Aorta (tissue), 5 donors: Measurements from ENCODE around the gene GPR132. TPM values are rescaled to one million over a fixed set of nuclear protein-coding genes. Genes with fewer than 3 reads are reported as not detected.

Experiments
- ATAC-seq: fragments of 200-7000 bp; cut with Tn5 transposase; one replicate; pipeline ENCODE4 v1.9.1; 2022; ENCODE audit warnings: moderate library complexity; ENCODE audit not compliant: low FRiP score
- DNase-seq, 2 donors: peaks; one replicate each; pipeline ENCODE4 v3.0.0-alpha.2; 2020
- H3K27ac ChIP-seq, 2 donors: one replicate each; pipeline ENCODE4 v1.5.1; 2013; ENCODE audit warnings: low read length in 2 of 2, mild to moderate bottlenecking in 2 of 2, moderate library complexity in 2 of 2, control low read depth in 1 of 2, inconsistent platforms in 1 of 2, low read depth in 1 of 2
- H3K27me3 ChIP-seq, 2 donors: one replicate each; pipeline ENCODE4 v1.6.1; 2013; ENCODE audit warnings: control low read depth in 1 of 2, low read length in 1 of 2, mild to moderate bottlenecking in 1 of 2, moderate library complexity in 1 of 2; ENCODE audit not compliant: insufficient read depth in 2 of 2, control insufficient read depth in 1 of 2
- H3K36me3 ChIP-seq, 2 donors: one replicate each; pipeline ENCODE4 v1.6.1; 2013; ENCODE audit warnings: control low read depth in 1 of 2, low read length in 1 of 2, mild to moderate bottlenecking in 1 of 2; ENCODE audit not compliant: insufficient read depth in 2 of 2, control insufficient read depth in 1 of 2
- H3K4me1 ChIP-seq, 2 donors: one replicate each; pipeline ENCODE4 v1.6.1; 2013; ENCODE audit warnings: low read length in 2 of 2, control low read depth in 1 of 2, mild to moderate bottlenecking in 1 of 2, moderate library complexity in 1 of 2; ENCODE audit not compliant: insufficient read depth in 2 of 2, control insufficient read depth in 1 of 2
- H3K4me3 ChIP-seq, 2 donors: one replicate each; pipeline ENCODE4 v1.5.1; 2013; ENCODE audit warnings: low read length in 2 of 2, control low read depth in 1 of 2, mild to moderate bottlenecking in 1 of 2
- H3K9me3 ChIP-seq: one replicate; pipeline ENCODE4 v1.6.1; 2013; ENCODE audit warnings: mild to moderate bottlenecking, low read length; ENCODE audit not compliant: control insufficient read depth
- WGBS, 2 donors: extraction: QIAGEN DNeasy Blood & Tissue Kit; methylation state at CpG; one replicate each; pipeline ENCODE4 v1.1.7; 2013; 5-methylcytosine and 5-hydroxymethylcytosine counted together
- intact Hi-C, 2 donors: fragments of 100-400 bp; cut with DNase I; formaldehyde crosslinking; loops; one replicate each; pipeline versions ENCODE4 v1.14.2 to v1.15.0; 2022
- polyA plus RNA-seq, 2 donors: library from polyadenylated mRNA; stranded (reverse); fragments of 200-250 nt; gene quantifications; one replicate each; pipeline ENCODE4 v1.2.3, GENCODE V29; 2013
- total RNA-seq, 2 donors: library from RNA; stranded (reverse); fragmentation: NEBNext Ultra II Directional; extraction: Animal tissue kit (Norgen Biotek cat#: 25700); gene quantifications; one replicate each; pipeline ENCODE4 v1.2.1, GENCODE V29; 2021
- donor health status: healthy with polysubstance abuse.
- donor health status: Bipolar disorder and iron deficiency.
- donor health status: DM: no; HTN: no; CAD: no.
- donor health status: DM: no; HTN: no; CAD: no.
- donor health status: DM: yes; HTN: yes; CAD: no.

Gene GPR132
- total and polyA plus RNA-seq, 4 donors: 1.0 to 5.0 (median 2.9) TPM; not detected in 1

- DNase-seq: peak; percentile 81 to 92
- H3K9me3 ChIP-seq: no peaks in the 10 kb centered on the region
- no peaks in the 10 kb centered on the region for H3K27me3 ChIP-seq
- intact Hi-C loops: loop anchor here (5.0 to 10.0 kb wide), 5 partner anchors 89 to 392 kb away; partner anchors contain the start of genes CRIP1 (in 1 of the 2) and NUDT14 (in 1 of the 2)
- peak; percentile 36 for ATAC-seq
- peak overlapping the region; percentile 66 for H3K4me3 ChIP-seq
- H3K36me3 ChIP-seq: no peaks in the 10 kb centered on the region
- 1% methylated on average over 29 to 46 of the region's 46 CpGs for WGBS, 2 donors
- H3K27ac ChIP-seq: peak overlapping the region; percentile 83 to 94
- H3K4me1 ChIP-seq: no peaks in the 10 kb centered on the region
Measured at GRCh38 chr14:105093038-105093430, 27.8 kb upstream of the GPR132 start.

DNA sequence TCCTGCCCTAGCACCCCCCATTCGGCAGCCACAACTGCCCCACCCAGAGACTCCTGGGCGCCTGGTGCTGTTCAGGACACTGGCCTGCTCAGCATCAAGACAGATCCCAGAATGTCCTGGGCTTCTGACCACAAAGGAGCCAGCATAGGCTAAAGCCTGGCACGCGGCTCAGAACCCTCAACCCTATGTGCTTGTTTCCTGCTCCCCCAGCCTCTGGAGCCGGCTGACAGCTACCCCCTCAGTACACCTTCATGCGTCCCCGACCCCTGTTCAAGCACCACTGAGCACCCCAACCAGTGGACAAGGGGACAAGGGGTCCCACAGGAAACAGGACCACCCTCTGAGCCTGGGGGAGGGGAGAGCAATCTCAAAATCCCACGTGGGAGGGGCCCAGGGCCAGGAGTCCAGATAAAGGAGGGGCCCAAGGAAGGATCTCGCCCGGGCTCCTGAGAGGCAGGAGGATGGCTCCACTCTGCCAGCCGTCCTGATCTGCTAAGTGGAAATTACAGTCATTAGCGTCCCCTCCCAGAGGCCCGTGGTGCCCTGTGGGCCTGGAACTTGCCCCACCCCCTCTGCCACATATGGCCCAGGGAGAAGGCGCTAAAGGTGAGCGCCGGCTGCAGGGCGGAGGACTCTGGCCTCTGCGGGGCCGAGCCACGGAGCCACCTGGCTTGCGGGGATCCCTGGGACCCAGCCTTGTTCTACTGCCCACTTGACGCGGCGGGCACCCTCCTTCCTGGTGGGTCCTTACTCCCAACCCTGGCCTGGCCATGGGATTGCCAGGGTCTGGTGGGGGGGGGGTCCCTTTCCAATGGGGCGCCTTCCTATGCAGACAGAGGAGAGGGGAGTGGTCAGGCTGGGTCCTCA is 27.2 kb upstream of the GPR132 start:
- intact Hi-C loops: loop anchor here (5.0 to 10.0 kb wide), 5 partner anchors 90 to 392 kb away; partner anchors contain the start of genes CRIP1 (in 1 of the 2) and NUDT14 (in 1 of the 2)
- Histone ChIP-seq H3K36me3 (no peaks in the 10 kb centered on the region), H3K4me1 (no peaks in the 10 kb centered on the region), H3K4me3 (peak overlapping the region; percentile 66), H3K9me3 (no peaks in the 10 kb centered on the region), H3K27me3 (no peaks in the 10 kb centered on the region), H3K27ac (peak overlapping the region; percentile 23 to 94)
- WGBS, 2 donors: 19 to 26% methylated on average over 24 to 25 of the region's 25 CpGs
- peak; percentile 62 to 77 for DNase-seq
- ATAC-seq: no peak

DNA sequence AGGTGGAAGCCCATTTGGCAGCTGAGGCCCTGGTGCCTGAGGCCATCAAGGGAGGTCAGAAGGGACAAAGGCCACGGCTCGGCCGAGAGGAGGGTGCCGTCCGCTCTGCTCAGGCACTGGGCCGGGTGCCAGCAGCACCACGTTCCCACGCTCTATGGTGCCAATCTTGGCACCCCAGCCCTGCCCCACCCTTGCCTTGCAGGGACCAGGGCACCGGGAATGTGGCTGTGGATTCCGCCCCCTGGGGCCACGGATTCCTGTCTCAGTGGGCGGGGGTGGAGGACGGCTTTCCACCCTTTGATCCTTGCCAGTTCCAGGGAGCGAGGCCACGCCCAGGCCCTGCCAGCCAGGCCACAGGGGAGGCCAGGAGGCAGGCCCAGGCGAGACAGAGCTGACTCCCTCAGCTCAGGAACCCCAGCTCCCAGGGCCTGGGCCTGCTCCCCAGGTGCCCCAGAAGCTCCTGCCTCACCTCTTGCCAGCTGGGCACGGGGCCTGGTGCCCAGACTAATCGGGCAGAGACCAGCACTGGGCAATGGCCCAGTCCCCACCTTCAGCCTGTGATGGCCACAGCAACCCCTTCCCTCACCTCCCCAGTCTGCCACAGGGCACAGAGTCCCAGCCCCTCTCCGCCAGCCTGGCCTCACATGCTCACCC is 26.4 kb upstream of the GPR132 start:
- intact Hi-C loops: loop anchor here (2.0 to 10.0 kb wide), 6 partner anchors 91 to 393 kb away; partner anchors contain the start of genes CRIP1 (in 1 of the 2) and NUDT14 (in 1 of the 2)
- 7 to 9% methylated on average over 17 to 19 of the region's 19 CpGs for WGBS, 2 donors
- Histone ChIP-seq H3K27me3 (no peaks in the 10 kb centered on the region), H3K4me3 (no peak overlapping the region), H3K4me1 (no peaks in the 10 kb centered on the region), H3K9me3 (no peaks in the 10 kb centered on the region), H3K36me3 (no peaks in the 10 kb centered on the region), H3K27ac (peak overlapping the region; percentile 23 to 94)
- peak; percentile 91 to 94 for DNase-seq
- ATAC-seq: peak; percentile 61

- Histone ChIP-seq H3K4me1 (no peaks in the 10 kb centered on the region), H3K36me3 (no peaks in the 10 kb centered on the region), H3K9me3 (no peaks in the 10 kb centered on the region), H3K27me3 (no peaks in the 10 kb centered on the region), H3K27ac (peak overlapping the region in 1 of 2 donors; percentile 73), H3K4me3 (no peak overlapping the region)
- WGBS, 2 donors: 28 to 32% methylated on average over 8 to 9 of the region's 9 CpGs
- intact Hi-C loops: loop anchor here (2.0 to 10.0 kb wide), 6 partner anchors 91 to 394 kb away; partner anchors contain the start of genes CRIP1 (in 1 of the 2) and NUDT14 (in 1 of the 2)
- no peak for DNase-seq
- ATAC-seq: no peak
Measured at GRCh38 chr14:105091054-105091516, 25.9 kb upstream of the GPR132 start.

DNA sequence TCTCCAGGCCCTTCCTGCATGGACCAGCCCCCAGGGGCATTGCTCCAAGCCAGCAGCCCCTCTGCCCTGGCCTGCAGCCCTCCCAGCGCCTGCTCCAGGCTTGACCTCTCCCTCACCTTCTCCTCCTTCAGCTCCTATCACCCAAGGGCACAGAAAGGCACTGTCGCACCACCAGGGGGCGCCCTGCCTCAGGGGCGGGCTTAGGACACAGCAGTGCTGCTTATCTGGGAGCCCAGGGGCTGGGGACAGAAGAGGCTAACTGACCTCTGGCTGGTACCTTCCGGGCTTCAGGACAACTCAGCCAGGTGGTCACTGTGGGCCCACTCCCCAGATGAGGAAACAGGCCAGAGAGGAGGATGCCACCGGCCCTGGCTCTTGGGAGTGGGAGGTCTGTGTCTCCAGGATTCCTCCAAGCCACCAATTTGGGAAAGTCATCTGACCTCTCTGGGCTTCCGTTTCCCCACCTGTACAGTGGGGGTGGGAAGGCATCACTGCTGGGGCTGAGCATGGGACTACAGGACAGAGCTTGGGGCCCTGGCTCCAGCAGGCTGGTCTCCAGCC is 25.3 kb upstream of the GPR132 start:
- peak; percentile 61 for ATAC-seq
- H3K4me3 ChIP-seq: no peak overlapping the region
- intact Hi-C loops: loop anchor here (2.0 to 10.0 kb wide), 6 partner anchors 92 to 394 kb away; partner anchors contain the start of genes CRIP1 (in 1 of the 2) and NUDT14 (in 1 of the 2)
- peak; percentile 88 to 95 for DNase-seq
- WGBS, 2 donors: 24% methylated on average over 7 of the region's 7 CpGs
- H3K36me3 ChIP-seq: no peaks in the 10 kb centered on the region
- H3K4me1 ChIP-seq: no peaks in the 10 kb centered on the region
- H3K27me3 ChIP-seq: no peaks in the 10 kb centered on the region
- no peaks in the 10 kb centered on the region for H3K9me3 ChIP-seq
- peak overlapping the region in 1 of 2 donors; percentile 73 for H3K27ac ChIP-seq

DNA sequence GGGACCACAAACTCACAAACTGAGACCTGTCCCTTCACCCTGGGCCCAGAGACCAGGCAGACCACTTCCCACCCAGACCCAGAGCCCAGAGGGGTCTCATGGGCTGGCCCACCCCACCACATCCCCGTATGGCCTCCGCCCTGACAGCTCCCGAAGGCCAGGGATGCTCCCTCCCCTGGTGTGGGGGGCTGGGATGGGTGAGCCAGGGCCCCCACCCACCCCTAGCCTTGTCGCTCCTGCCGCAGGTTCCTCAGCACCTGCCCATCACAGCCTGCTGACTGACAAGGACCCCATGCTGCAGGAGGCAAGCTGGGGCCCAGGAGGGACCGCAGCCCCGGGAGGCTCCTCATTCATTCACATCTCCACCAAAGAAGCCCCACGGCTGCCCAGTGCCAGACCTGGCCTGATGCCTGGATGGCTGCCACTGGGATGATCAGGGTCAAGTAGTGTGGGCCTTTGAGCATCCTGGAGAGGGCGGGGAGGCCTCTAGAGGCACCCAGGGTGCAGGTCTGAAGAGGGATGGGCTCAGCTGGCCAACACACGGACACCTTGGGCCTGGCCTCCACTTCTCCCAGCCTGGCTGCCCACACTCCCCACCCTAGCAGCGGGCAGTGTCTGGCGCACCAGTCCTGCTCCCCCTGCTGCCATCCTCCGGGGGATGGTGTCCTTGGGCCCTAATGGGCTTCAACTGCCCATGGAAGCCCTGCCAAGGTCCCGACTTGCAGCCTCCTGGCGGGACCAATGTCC is 24.7 kb upstream of the GPR132 start:
- H3K4me3 ChIP-seq: no peak overlapping the region
- ATAC-seq: no peak
- peak in 1 of 2 donors; percentile 72 for DNase-seq
- intact Hi-C loops: loop anchor here (2.0 to 10.0 kb wide), 6 partner anchors 92 to 395 kb away; partner anchors contain the start of genes CRIP1 (in 1 of the 2) and NUDT14 (in 1 of the 2)
- WGBS, 2 donors: 78 to 82% methylated on average over 13 to 15 of the region's 15 CpGs
- H3K36me3 ChIP-seq: no peaks in the 10 kb centered on the region
- H3K27me3 ChIP-seq: no peaks in the 10 kb centered on the region
- H3K9me3 ChIP-seq: no peaks in the 10 kb centered on the region
- no peaks in the 10 kb centered on the region for H3K4me1 ChIP-seq
- no peak overlapping the region for H3K27ac ChIP-seq

GRCh38 chr14:105088812-105089745 is 23.8 kb upstream of the GPR132 start:
- DNase-seq (peak in 1 of 2 donors; percentile 75), ATAC-seq (no peak)
- H3K9me3 ChIP-seq: no peaks in the 10 kb centered on the region
- H3K36me3 ChIP-seq: no peaks in the 10 kb centered on the region
- WGBS, 2 donors: 74 to 80% methylated on average over 22 to 24 of the region's 24 CpGs
- intact Hi-C loops: no loop called here
- no peaks in the 10 kb centered on the region for H3K27me3 ChIP-seq
- no peaks in the 10 kb centered on the region for H3K4me1 ChIP-seq
- H3K4me3 ChIP-seq: no peak overlapping the region
- H3K27ac ChIP-seq: no peak overlapping the region
